Progenitor cell of endocrine pancreas (in vitro differentiated cells): ENCODE results near the gene SCGN. TPM values are rescaled to one million over a fixed set of nuclear protein-coding genes. Genes with fewer than 3 reads are reported as not detected.
A peak's percentile ranks its signal among the peaks of the same experiment; 100 is the strongest.

Experiments
- DNase-seq: peaks from one replicate; pipeline ENCODE4 v3.0.0; 2021; ENCODE audit warnings: low spot score; ENCODE audit not compliant: unreplicated experiment
- H3K27ac Mint-ChIP-seq: 2 replicates; pipeline ENCODE4 v1.8.0; 2021; ENCODE audit warnings: mild to moderate bottlenecking, moderate library complexity, mixed read lengths
- H3K27me3 Mint-ChIP-seq: 2 replicates; pipeline ENCODE4 v1.8.0; 2021; ENCODE audit warnings: mixed read lengths
- H3K36me3 Mint-ChIP-seq: 2 replicates; pipeline ENCODE4 v1.8.0; 2022; ENCODE audit warnings: mixed read lengths; ENCODE audit not compliant: insufficient read depth
- H3K4me1 Mint-ChIP-seq: 2 replicates; pipeline ENCODE4 v1.8.0; 2021; ENCODE audit warnings: low read depth, mixed read lengths
- H3K4me3 Mint-ChIP-seq: 2 replicates; pipeline ENCODE4 v1.8.0; 2021; ENCODE audit warnings: low read depth, mild to moderate bottlenecking, moderate library complexity, mixed read lengths
- H3K9me3 Mint-ChIP-seq: 2 replicates; pipeline ENCODE4 v1.8.0; 2021; ENCODE audit warnings: low read depth, mixed read lengths
- total RNA-seq: library from RNA; stranded (reverse); gene quantifications from 2 replicates; pipeline ENCODE4 v1.2.1, GENCODE V29; 2021
- TF ChIP-seq, protein P1 (sequence below): fragments of 200-600 bp; sonication (generic); IDR thresholded peaks from one replicate; pipeline ENCODE4 v1.5.0; 2021; ENCODE audit warnings: antibody characterized with exemption, mild to moderate bottlenecking; ENCODE audit not compliant: unreplicated experiment

Gene SCGN
- total RNA-seq, 1 donor from 2014 or later, result 95.0 TPM

DNA sequence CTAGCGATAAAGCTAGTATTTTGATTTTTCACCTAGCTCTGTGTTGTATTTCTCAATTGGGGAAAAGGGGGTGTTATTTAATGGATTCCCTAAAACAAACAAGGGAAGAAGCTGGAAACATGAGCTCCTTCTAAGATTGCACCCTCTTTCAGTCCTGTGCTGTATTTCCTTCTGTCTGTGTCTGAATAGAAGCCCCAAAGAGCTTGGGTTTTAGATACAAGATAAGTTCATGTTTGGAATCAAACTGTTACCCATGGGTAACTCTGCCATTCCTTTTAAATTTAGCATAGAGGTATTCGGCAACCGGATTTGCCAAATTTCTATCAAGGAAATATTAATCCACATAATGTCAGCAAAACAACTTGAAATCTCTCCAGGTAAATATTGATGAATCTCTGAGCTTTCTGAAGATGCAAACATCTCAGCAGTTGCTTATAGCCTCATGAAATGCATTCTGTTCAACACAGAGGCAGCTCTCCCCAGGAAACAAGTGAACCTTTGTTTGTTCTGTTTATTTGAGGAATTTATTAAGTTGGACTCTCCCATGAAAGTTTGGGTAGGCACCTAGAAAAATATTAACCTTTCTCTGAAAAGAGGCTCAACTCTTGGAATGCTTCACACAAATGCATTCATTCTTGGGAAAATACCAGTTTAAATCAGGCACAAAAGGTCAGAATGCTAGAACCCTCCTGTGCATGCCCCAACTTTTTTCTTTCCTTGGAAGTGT lies 9.9 kb upstream of the SCGN start:
- peaks cover 76% of the 10 kb centered on the region for H3K4me1 Mint-ChIP-seq
- no peaks in the 10 kb centered on the region for H3K36me3 Mint-ChIP-seq
- H3K9me3 Mint-ChIP-seq, result no peaks in the 10 kb centered on the region
- no peak for DNase-seq
- TF ChIP-seq, protein P1, sequence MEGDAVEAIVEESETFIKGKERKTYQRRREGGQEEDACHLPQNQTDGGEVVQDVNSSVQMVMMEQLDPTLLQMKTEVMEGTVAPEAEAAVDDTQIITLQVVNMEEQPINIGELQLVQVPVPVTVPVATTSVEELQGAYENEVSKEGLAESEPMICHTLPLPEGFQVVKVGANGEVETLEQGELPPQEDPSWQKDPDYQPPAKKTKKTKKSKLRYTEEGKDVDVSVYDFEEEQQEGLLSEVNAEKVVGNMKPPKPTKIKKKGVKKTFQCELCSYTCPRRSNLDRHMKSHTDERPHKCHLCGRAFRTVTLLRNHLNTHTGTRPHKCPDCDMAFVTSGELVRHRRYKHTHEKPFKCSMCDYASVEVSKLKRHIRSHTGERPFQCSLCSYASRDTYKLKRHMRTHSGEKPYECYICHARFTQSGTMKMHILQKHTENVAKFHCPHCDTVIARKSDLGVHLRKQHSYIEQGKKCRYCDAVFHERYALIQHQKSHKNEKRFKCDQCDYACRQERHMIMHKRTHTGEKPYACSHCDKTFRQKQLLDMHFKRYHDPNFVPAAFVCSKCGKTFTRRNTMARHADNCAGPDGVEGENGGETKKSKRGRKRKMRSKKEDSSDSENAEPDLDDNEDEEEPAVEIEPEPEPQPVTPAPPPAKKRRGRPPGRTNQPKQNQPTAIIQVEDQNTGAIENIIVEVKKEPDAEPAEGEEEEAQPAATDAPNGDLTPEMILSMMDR, result no peak
- no peaks in the 10 kb centered on the region for H3K27me3 Mint-ChIP-seq
- H3K27ac Mint-ChIP-seq, result peak overlapping the region; percentile 90
- peak overlapping the region; percentile 16 for H3K4me3 Mint-ChIP-seq

DNA sequence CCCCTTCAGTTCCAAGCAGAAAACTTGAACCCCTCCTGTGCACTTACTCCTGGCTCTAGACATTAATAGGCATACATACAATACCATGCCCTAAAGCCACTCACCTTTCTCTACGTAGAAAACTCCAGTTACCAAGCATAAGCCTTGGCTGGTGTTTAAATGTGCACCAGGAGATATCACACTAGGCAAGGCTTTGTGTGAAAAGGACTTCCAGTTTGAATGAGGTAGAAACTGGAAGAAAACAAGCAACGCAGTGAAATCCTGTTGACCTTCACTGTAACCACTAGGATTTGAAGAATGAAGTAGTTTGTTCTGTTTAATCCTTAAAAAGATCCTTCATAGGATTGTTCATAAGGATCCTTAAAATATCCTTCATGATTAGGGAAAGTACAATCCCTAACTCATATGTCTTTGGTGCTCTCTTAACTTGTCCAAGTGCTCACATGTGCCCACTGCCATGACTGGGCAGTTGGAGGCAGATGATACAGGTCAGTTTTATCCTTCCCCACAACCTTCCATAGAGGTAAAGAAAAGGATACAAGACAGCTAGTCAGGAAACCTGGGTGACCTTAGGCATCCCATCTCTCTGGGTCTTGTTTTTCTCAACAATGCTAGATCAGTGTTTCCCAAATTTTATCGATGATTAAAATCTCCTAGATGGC lies 9.2 kb upstream of the SCGN start:
- TF ChIP-seq, protein P1, result no peak
- Mint-ChIP-seq H3K27ac (peak overlapping the region; percentile 90), H3K4me1 (peaks cover 71% of the 10 kb centered on the region), H3K9me3 (no peaks in the 10 kb centered on the region), H3K27me3 (no peaks in the 10 kb centered on the region), H3K36me3 (no peaks in the 10 kb centered on the region), H3K4me3 (peak overlapping the region; percentile 16)
- no peak for DNase-seq

DNA sequence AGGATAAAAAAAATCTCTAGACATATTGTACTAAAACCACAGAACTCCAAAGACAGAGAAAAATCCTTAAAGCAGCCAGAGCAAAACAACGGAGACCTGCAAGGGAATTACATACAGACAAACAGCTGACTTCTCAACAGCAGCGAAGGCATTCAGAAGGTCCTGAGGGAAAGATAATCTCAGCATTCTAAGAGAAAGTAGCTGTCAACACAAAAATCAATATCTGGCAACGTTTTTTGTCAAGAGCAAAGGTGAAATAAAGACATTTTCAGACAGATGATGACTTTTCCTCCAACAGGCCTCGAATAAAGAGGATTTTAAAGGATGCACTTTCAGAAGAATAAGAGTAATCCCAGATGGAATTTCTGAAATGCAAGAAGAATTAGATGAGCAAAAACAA lies 6.1 kb upstream of the SCGN start:
- peaks cover 6% of the 10 kb centered on the region for H3K27me3 Mint-ChIP-seq
- H3K9me3 Mint-ChIP-seq, result no peaks in the 10 kb centered on the region
- peaks cover 48% of the 10 kb centered on the region for H3K4me1 Mint-ChIP-seq
- TF ChIP-seq, protein P1, result no peak
- no peaks in the 10 kb centered on the region for H3K36me3 Mint-ChIP-seq
- H3K4me3 Mint-ChIP-seq, result no peak overlapping the region
- H3K27ac Mint-ChIP-seq, result peak overlapping the region; percentile 79
- DNase-seq, result no peak

DNA sequence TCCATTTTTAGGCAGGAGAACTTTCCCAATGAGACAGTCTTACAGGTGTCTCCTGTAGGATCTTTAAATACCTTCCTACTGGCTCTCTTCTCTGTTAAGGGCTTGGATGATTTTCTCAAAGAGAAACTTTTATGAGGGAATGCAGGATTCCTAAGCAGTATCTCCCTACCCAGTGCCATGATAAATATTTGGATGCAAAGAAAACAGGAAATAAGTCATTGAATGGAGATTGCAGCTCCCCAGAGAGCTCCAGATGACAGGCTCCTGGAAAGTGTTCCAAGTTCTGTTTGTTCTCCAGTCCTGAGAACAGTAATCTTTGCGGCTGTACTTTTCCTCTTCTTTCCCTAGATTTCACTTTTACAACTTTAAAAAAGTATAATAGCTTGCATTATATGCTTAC lies 2.4 kb upstream of the SCGN start:
- DNase-seq, result no peak
- no peaks in the 10 kb centered on the region for H3K36me3 Mint-ChIP-seq
- H3K4me3 Mint-ChIP-seq, result no peak overlapping the region
- no peak overlapping the region for H3K27ac Mint-ChIP-seq
- peaks cover 31% of the 10 kb centered on the region for H3K27me3 Mint-ChIP-seq
- H3K9me3 Mint-ChIP-seq, result no peaks in the 10 kb centered on the region
- H3K4me1 Mint-ChIP-seq, result peaks cover 21% of the 10 kb centered on the region
- TF ChIP-seq, protein P1, result no peak

DNA sequence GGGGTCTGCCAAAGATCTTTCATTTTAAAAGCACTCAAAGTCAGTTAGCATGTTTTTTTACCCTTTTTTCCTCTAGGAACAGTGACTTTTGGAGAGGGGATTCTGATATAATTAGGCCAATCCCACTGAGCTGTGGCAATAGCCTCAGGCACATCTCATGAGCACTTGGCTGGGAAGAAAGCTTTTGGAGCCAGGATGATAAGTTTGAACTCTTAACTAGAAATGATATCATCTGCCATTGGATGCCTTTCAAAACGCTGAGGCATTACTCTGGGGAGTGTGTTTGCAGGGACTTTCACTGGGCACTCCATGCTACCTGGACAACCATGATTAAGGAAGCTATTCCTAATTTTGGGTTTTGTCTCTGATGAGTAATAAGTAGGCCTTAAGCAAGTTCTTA lies 3.7 kb downstream of the SCGN start:
- Mint-ChIP-seq H3K27me3 (peaks cover 35% of the 10 kb centered on the region), H3K4me3 (no peak overlapping the region), H3K9me3 (no peaks in the 10 kb centered on the region), H3K36me3 (no peaks in the 10 kb centered on the region), H3K4me1 (peaks cover 13% of the 10 kb centered on the region), H3K27ac (no peak overlapping the region)
- no peak for DNase-seq
- TF ChIP-seq, protein P1, result no peak
